Islet of Langerhans (tissue), 1 donor: Measurements from ENCODE around the gene CERS4.
"Not testable (repeated sequence)": the region's sequence is repeated elsewhere in the genome, so short reads cannot be mapped to it uniquely, and the experiment has no call there.

Source experiments
- FAIRE-seq: peaks from one replicate; lab custom pipeline; 2011; peaks lifted over from hg19 to GRCh38; lab: Jason Lieb, UNC

CERS4 gene

GRCh38 chr19:8208922-8209461 lies at the start of gene CERS4:
CERS4 (plus strand) TSS chr19:8209370; CDS start chr19:8251077, 41,707 bp downstream.
- no peak for FAIRE-seq

- no peak for FAIRE-seq
Measured at GRCh38 chr19:8161135-8161646, 48.0 kb upstream of the CERS4 start.

GRCh38 chr19:8163759-8164158 lies 45.4 kb upstream of the CERS4 start:
- no peak for FAIRE-seq

GRCh38 chr19:8167985-8168384 lies 41.2 kb upstream of the CERS4 start:
- no peak for FAIRE-seq

GRCh38 chr19:8168537-8168936 lies 40.6 kb upstream of the CERS4 start:
- no peak for FAIRE-seq

GRCh38 chr19:8174706-8175105 lies 34.5 kb upstream of the CERS4 start:
- FAIRE-seq = no peak

- no peak for FAIRE-seq
Measured at GRCh38 chr19:8180018-8180417, 29.2 kb upstream of the CERS4 start.

GRCh38 chr19:8184274-8184673 lies 24.9 kb upstream of the CERS4 start:
- no peak for FAIRE-seq

- FAIRE-seq = no peak
Measured at GRCh38 chr19:8185343-8186068, 23.7 kb upstream of the CERS4 start.

- no peak for FAIRE-seq
Measured at GRCh38 chr19:8192221-8192820, 16.8 kb upstream of the CERS4 start.

- no peak for FAIRE-seq
Measured at GRCh38 chr19:8194528-8195267, 14.5 kb upstream of the CERS4 start.

- FAIRE-seq = no peak
Measured at GRCh38 chr19:8196271-8196927, 12.8 kb upstream of the CERS4 start.

GRCh38 chr19:8203288-8204120 lies 5.7 kb upstream of the CERS4 start:
- not testable (repeated sequence) for FAIRE-seq

GRCh38 chr19:8204961-8205360 lies 4.2 kb upstream of the CERS4 start:
- no peak for FAIRE-seq

GRCh38 chr19:8206147-8207087 lies 2.8 kb upstream of the CERS4 start:
- FAIRE-seq = no peak

- FAIRE-seq = not testable (repeated sequence)
Measured at GRCh38 chr19:8207326-8207725, 1.8 kb upstream of the CERS4 start.

- no peak for FAIRE-seq
Measured at GRCh38 chr19:8208119-8208921, 850 bp upstream of the CERS4 start.

GRCh38 chr19:8209462-8210378 lies 550 bp downstream of the CERS4 start:
- FAIRE-seq = no peak
